Measurements from ENCODE around the gene ZFR.

DNA sequence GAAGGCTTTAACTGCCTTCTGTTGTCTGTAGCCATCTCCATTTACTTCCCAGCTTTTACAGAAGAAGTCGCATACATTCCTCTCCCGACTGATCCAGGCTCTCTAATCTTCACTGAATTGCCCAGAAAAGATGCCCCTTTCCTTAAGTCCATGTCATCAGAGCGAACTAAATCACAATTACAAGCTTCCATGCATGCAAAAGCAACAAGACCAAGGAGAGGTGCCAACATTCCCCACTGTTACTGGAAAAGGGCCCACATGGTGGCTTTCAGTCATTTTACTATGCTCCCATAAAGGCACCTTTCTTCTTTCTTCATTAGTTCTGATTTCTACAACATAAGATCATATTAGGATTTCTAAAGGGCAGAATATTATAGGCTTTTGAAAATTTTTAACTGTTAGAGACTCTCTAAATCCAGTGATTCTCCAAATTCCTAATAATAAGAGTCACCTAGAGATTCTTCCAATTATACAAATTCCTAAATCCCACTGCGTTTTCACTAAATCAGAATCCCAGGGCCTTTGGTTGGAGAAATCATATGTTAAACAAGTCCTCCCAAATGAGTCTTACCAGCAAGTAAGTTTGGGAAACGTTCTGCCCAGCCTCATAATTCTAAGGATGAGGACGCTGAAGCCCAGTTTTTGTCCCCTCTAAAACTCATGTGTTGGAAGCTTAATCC, 17.0 kb upstream of the ZFR start:
- TF ChIP-seq TCF7L2 (IDR thresholded peaks at IDR 0.05; ENCODE audit: low read depth, low read length) (no peak), SIN3A (IDR thresholded peaks at IDR 0.05; ENCODE audit: borderline replicate concordance, insufficient read depth, low read depth, low read length) (no peak)
- TF ChIP-seq, protein P1, sequence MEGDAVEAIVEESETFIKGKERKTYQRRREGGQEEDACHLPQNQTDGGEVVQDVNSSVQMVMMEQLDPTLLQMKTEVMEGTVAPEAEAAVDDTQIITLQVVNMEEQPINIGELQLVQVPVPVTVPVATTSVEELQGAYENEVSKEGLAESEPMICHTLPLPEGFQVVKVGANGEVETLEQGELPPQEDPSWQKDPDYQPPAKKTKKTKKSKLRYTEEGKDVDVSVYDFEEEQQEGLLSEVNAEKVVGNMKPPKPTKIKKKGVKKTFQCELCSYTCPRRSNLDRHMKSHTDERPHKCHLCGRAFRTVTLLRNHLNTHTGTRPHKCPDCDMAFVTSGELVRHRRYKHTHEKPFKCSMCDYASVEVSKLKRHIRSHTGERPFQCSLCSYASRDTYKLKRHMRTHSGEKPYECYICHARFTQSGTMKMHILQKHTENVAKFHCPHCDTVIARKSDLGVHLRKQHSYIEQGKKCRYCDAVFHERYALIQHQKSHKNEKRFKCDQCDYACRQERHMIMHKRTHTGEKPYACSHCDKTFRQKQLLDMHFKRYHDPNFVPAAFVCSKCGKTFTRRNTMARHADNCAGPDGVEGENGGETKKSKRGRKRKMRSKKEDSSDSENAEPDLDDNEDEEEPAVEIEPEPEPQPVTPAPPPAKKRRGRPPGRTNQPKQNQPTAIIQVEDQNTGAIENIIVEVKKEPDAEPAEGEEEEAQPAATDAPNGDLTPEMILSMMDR (IDR thresholded peaks at IDR 0.05): no peak
- TF ChIP-seq, protein P2, sequence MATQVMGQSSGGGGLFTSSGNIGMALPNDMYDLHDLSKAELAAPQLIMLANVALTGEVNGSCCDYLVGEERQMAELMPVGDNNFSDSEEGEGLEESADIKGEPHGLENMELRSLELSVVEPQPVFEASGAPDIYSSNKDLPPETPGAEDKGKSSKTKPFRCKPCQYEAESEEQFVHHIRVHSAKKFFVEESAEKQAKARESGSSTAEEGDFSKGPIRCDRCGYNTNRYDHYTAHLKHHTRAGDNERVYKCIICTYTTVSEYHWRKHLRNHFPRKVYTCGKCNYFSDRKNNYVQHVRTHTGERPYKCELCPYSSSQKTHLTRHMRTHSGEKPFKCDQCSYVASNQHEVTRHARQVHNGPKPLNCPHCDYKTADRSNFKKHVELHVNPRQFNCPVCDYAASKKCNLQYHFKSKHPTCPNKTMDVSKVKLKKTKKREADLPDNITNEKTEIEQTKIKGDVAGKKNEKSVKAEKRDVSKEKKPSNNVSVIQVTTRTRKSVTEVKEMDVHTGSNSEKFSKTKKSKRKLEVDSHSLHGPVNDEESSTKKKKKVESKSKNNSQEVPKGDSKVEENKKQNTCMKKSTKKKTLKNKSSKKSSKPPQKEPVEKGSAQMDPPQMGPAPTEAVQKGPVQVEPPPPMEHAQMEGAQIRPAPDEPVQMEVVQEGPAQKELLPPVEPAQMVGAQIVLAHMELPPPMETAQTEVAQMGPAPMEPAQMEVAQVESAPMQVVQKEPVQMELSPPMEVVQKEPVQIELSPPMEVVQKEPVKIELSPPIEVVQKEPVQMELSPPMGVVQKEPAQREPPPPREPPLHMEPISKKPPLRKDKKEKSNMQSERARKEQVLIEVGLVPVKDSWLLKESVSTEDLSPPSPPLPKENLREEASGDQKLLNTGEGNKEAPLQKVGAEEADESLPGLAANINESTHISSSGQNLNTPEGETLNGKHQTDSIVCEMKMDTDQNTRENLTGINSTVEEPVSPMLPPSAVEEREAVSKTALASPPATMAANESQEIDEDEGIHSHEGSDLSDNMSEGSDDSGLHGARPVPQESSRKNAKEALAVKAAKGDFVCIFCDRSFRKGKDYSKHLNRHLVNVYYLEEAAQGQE (IDR thresholded peaks at IDR 0.05; ENCODE audit: insufficient read depth in 1 of 2, low read depth in 2 of 2, low read length in 1 of 2): no peak

Data from Panc1 (cell line).